H9 (cell line): Measurements from ENCODE around the gene IL36RN. TPM values are rescaled to one million over a fixed set of nuclear protein-coding genes. Genes with fewer than 3 reads are reported as not detected.

Experiments used
- DNase-seq: peaks from one replicate; pipeline ENCODE4 v3.0.0-alpha.2; 2017
- H2AFZ ChIP-seq: one replicate; pipeline ENCODE4 v1.6.1; 2013; ENCODE audit warnings: mild to moderate bottlenecking, low read length, control low read depth, moderate library complexity
- H2AK5ac ChIP-seq: 2 replicates; pipeline ENCODE4 v1.6.1; 2013; ENCODE audit warnings: low read length, control low read depth, mixed read lengths; ENCODE audit not compliant: insufficient read length
- H2BK120ac ChIP-seq: one replicate; pipeline ENCODE4 v1.6.1; 2013; ENCODE audit warnings: low read depth, mild to moderate bottlenecking, low read length, control low read depth, inconsistent platforms; ENCODE audit not compliant: poor library complexity, severe bottlenecking
- H2BK12ac ChIP-seq: 2 replicates; pipeline ENCODE4 v1.6.1; 2013; ENCODE audit warnings: low read length, control low read depth, mixed read lengths, low read depth; ENCODE audit not compliant: insufficient read length
- H2BK15ac ChIP-seq: 2 replicates; pipeline ENCODE4 v1.6.1; 2013; ENCODE audit warnings: low read depth, low read length, control low read depth
- H2BK20ac ChIP-seq: one replicate; pipeline ENCODE4 v1.6.1; 2013; ENCODE audit warnings: low read depth, mild to moderate bottlenecking, low read length, control low read depth, inconsistent platforms; ENCODE audit not compliant: poor library complexity, severe bottlenecking
- H2BK5ac ChIP-seq: 2 replicates; pipeline ENCODE4 v1.6.1; 2013; ENCODE audit warnings: low read length, control low read depth, mixed read lengths; ENCODE audit not compliant: insufficient read length
- H3K14ac ChIP-seq: 2 replicates; pipeline ENCODE4 v1.6.1; 2013; ENCODE audit warnings: low read length, control low read depth; ENCODE audit not compliant: insufficient read depth
- H3K18ac ChIP-seq: 2 replicates; pipeline ENCODE4 v1.6.1; 2013; ENCODE audit warnings: low read depth, mild to moderate bottlenecking, mixed read lengths, low read length, control low read depth; ENCODE audit not compliant: insufficient read length
- H3K23ac ChIP-seq: 2 replicates; pipeline ENCODE4 v1.6.1; 2013; ENCODE audit warnings: low read length, control low read depth, mixed read lengths, low read depth; ENCODE audit not compliant: insufficient read length
- H3K23me2 ChIP-seq: 2 replicates; pipeline ENCODE4 v1.6.1; 2013; ENCODE audit warnings: low read depth, mild to moderate bottlenecking, mixed read lengths, low read length, control low read depth; ENCODE audit not compliant: insufficient read length, poor library complexity, severe bottlenecking
- H3K27ac ChIP-seq: 2 replicates; pipeline ENCODE4 v1.5.1; 2013; ENCODE audit warnings: low read length, control low read depth, mixed read lengths, low read depth; ENCODE audit not compliant: insufficient read length
- H3K27me3 ChIP-seq: 2 replicates; pipeline ENCODE4 v1.6.1; 2013; ENCODE audit warnings: low read length, control low read depth, inconsistent platforms; ENCODE audit not compliant: insufficient read depth
- H3K4ac ChIP-seq: 2 replicates; pipeline ENCODE4 v1.6.1; 2013; ENCODE audit warnings: low read depth, mild to moderate bottlenecking, control low read depth, inconsistent platforms, low read length, moderate library complexity
- H3K4me1 ChIP-seq: 2 replicates; pipeline ENCODE4 v1.6.1; 2013; ENCODE audit warnings: low read length, control low read depth, inconsistent platforms; ENCODE audit not compliant: insufficient read depth
- H3K4me2 ChIP-seq: 2 replicates; pipeline ENCODE4 v1.6.1; 2013; ENCODE audit warnings: low read length, control low read depth, mixed read lengths; ENCODE audit not compliant: insufficient read length, insufficient read depth
- H3K56ac ChIP-seq: 2 replicates; pipeline ENCODE4 v1.6.1; 2013; ENCODE audit warnings: low read depth, mild to moderate bottlenecking, mixed read lengths, low read length, control low read depth; ENCODE audit not compliant: insufficient read length
- H3K79me1 ChIP-seq: 2 replicates; pipeline ENCODE4 v1.6.1; 2013; ENCODE audit warnings: low read depth, mild to moderate bottlenecking, moderate library complexity, low read length, control low read depth, inconsistent platforms; ENCODE audit not compliant: insufficient read depth, poor library complexity, severe bottlenecking
- H3K79me2 ChIP-seq: 2 replicates; pipeline ENCODE4 v1.6.1; 2013; ENCODE audit warnings: low read length, control low read depth, inconsistent platforms; ENCODE audit not compliant: insufficient read depth
- H3K9ac ChIP-seq: 2 replicates; pipeline ENCODE4 v1.6.1; 2013; ENCODE audit warnings: low read length, control low read depth, mixed read lengths; ENCODE audit not compliant: insufficient read length; ENCODE audit errors: extremely low read depth
- H3K9me3 ChIP-seq: one replicate; pipeline ENCODE4 v1.6.1; 2013; ENCODE audit warnings: low read depth, low read length, inconsistent platforms; ENCODE audit not compliant: control insufficient read depth
- H3T11ph ChIP-seq: one replicate; pipeline ENCODE4 v1.6.1; 2013; ENCODE audit warnings: mild to moderate bottlenecking, low read length, control low read depth, inconsistent platforms
- H4K20me1 ChIP-seq: one replicate; pipeline ENCODE4 v1.6.1; 2013; ENCODE audit not compliant: control insufficient read depth, insufficient read length, insufficient read depth
- H4K5ac ChIP-seq: 2 replicates; pipeline ENCODE4 v1.6.1; 2013; ENCODE audit warnings: low read depth, mild to moderate bottlenecking, mixed read lengths, low read length, control low read depth; ENCODE audit not compliant: insufficient read length
- H4K8ac ChIP-seq: replicated peaks from 2 replicates; pipeline ENCODE4 v1.6.1; 2013; ENCODE audit warnings: low read length, control low read depth, mixed read lengths, low read depth; ENCODE audit not compliant: insufficient read length
- H4K91ac ChIP-seq: 2 replicates; pipeline ENCODE4 v1.6.1; 2013; ENCODE audit warnings: low read depth, mild to moderate bottlenecking, moderate library complexity, mixed read lengths, low read length, control low read depth; ENCODE audit not compliant: insufficient read length
- H3K27ac Mint-ChIP-seq, 3 experiments: 2 replicates in 2 of 3; 3 replicates in 1 of 3; pipeline ENCODE4 v1.8.0; 2020 to 2021; ENCODE audit warnings: mixed read lengths in 3 of 3, mild to moderate bottlenecking in 1 of 3, moderate library complexity in 1 of 3
- H3K27me3 Mint-ChIP-seq: 2 replicates; pipeline ENCODE4 v1.8.0; 2021; ENCODE audit warnings: low read depth, mild to moderate bottlenecking, moderate library complexity, mixed read lengths
- H3K36me3 Mint-ChIP-seq, 3 experiments: 2 replicates in 2 of 3; 3 replicates in 1 of 3; pipeline ENCODE4 v1.8.0; 2020 to 2021; ENCODE audit warnings: low read depth in 3 of 3, mixed read lengths in 3 of 3; ENCODE audit not compliant: insufficient read depth in 1 of 3
- H3K4me1 Mint-ChIP-seq, 2 experiments: 2 replicates each; pipeline ENCODE4 v1.8.0; 2020; ENCODE audit warnings: mixed read lengths in 2 of 2
- H3K4me3 Mint-ChIP-seq, 2 experiments: 2 replicates in 1 of 2; 3 replicates in 1 of 2; pipeline ENCODE4 v1.8.0; 2020 to 2021; ENCODE audit warnings: mild to moderate bottlenecking in 2 of 2, mixed read lengths in 2 of 2, moderate library complexity in 1 of 2
- H3K9me3 Mint-ChIP-seq, 2 experiments: 2 replicates in 1 of 2; 3 replicates in 1 of 2; pipeline ENCODE4 v1.8.0; 2020; ENCODE audit warnings: mild to moderate bottlenecking in 2 of 2, mixed read lengths in 2 of 2, moderate library complexity in 1 of 2
- WGBS: extraction: QIAGEN DNeasy Blood & Tissue Kit; methylation state at CpG from one replicate; pipeline ENCODE4 v1.1.7; 2013; ENCODE audit warnings: missing lambda C conversion rate, low lambda C conversion rate, mixed read lengths; ENCODE audit not compliant: insufficient read length; ENCODE audit errors: extremely low coverage; 5-methylcytosine and 5-hydroxymethylcytosine counted together
- total RNA-seq: library from RNA; stranded (reverse); gene quantifications from 2 replicates; pipeline ENCODE4 v1.2.1, GENCODE V29; 2021
- TF ChIP-seq, protein P1 (sequence below): fragments of 200-600 bp; sonication (generic); conservative IDR thresholded peaks from 3 replicates; pipeline ENCODE4 v1.8.0; 2021; ENCODE audit warnings: antibody characterized with exemption, mild to moderate bottlenecking

Gene IL36RN
- total RNA-seq, 1 experiment from 2014 or later, result not detected

DNA sequence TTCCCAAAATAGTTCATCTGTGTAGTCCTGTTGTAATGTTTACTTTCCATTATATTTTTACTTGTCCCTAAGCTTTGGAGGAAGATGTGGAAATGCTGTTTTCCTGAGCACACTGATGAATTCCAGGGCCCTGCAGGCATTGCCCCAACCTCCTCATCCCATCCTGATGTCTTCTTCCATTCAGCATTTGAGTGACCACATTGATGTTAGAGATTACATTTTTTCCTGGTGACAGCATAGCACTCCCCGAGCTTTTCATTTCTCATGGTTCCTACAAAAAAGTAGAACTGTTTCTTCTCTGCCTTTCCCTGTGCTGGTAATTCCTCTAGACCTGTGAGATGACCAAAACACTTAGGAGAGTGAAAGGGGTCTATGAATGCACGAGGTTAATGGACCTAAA is 48.9 kb upstream of the IL36RN start:
- no peak overlapping the region for H2BK15ac ChIP-seq
- peak overlapping the region; percentile 26 for H2BK20ac ChIP-seq
- no peak overlapping the region for H2BK12ac ChIP-seq
- H3K79me2 ChIP-seq, result no peaks in the 10 kb centered on the region
- no peak overlapping the region for H3K23ac ChIP-seq
- no peaks in the 10 kb centered on the region for H3K4me1 ChIP-seq
- WGBS, result no CpG with 5 or more reads among the region's 2 CpGs
- no peaks in the 10 kb centered on the region for H4K20me1 ChIP-seq
- H3K27me3 Mint-ChIP-seq, result peaks cover 25% of the 10 kb centered on the region
- H3K23me2 ChIP-seq, result no peaks in the 10 kb centered on the region
- no peak overlapping the region for H2AFZ ChIP-seq
- no peak overlapping the region for H3K56ac ChIP-seq
- no peak overlapping the region for H4K8ac ChIP-seq
- H3K4me3 Mint-ChIP-seq, result no peak overlapping the region
- peaks cover 7 to 62% of the 10 kb centered on the region in 2 experiments for H3K9me3 Mint-ChIP-seq
- no peak overlapping the region for H3K4me2 ChIP-seq
- H3K4ac ChIP-seq, result no peak overlapping the region
- no peak overlapping the region for H4K91ac ChIP-seq
- no peaks in the 10 kb centered on the region for H3K36me3 Mint-ChIP-seq
- DNase-seq, result no peak
- H2AK5ac ChIP-seq, result no peak overlapping the region
- TF ChIP-seq, protein P1, sequence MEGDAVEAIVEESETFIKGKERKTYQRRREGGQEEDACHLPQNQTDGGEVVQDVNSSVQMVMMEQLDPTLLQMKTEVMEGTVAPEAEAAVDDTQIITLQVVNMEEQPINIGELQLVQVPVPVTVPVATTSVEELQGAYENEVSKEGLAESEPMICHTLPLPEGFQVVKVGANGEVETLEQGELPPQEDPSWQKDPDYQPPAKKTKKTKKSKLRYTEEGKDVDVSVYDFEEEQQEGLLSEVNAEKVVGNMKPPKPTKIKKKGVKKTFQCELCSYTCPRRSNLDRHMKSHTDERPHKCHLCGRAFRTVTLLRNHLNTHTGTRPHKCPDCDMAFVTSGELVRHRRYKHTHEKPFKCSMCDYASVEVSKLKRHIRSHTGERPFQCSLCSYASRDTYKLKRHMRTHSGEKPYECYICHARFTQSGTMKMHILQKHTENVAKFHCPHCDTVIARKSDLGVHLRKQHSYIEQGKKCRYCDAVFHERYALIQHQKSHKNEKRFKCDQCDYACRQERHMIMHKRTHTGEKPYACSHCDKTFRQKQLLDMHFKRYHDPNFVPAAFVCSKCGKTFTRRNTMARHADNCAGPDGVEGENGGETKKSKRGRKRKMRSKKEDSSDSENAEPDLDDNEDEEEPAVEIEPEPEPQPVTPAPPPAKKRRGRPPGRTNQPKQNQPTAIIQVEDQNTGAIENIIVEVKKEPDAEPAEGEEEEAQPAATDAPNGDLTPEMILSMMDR, result no peak
- H3T11ph ChIP-seq, result no peak overlapping the region
- H3K9me3 ChIP-seq, result no peaks in the 10 kb centered on the region
- no peaks in the 10 kb centered on the region for H3K79me1 ChIP-seq
- H4K5ac ChIP-seq, result no peak overlapping the region
- no peaks in the 10 kb centered on the region for H3K27me3 ChIP-seq
- no peak overlapping the region for H3K27ac Mint-ChIP-seq
- H2BK120ac ChIP-seq, result no peak overlapping the region
- H3K9ac ChIP-seq, result no peak overlapping the region
- no peak overlapping the region for H2BK5ac ChIP-seq
- no peak overlapping the region for H3K18ac ChIP-seq
- no peak overlapping the region for H3K27ac ChIP-seq
- no peak overlapping the region for H3K14ac ChIP-seq
- H3K4me1 Mint-ChIP-seq, result no peaks in the 10 kb centered on the region
